Panc1 (cell line): ENCODE results near the gene FAM43B. TPM values are rescaled to one million over a fixed set of nuclear protein-coding genes. Genes with fewer than 3 reads are reported as not detected.

Experiments
- ATAC-seq: fragments of 200-7000 bp; cut with Tn5 transposase; 2 replicates; pipeline ENCODE4 v1.9.1; 2020; ENCODE audit warnings: mild to moderate bottlenecking, moderate library complexity
- BruUV-seq: library from RNA; stranded (reverse); fragments of 400-500 nt; replicated peaks from 2 replicates; lab custom pipeline; 2021; lab: Mats Ljungman, UMichigan
- CTCF ChIA-PET: fragments of 300-600 bp; sonication (Branson Sonifier 250); formaldehyde crosslinking; loops from one replicate; lab custom pipeline; 2022; ENCODE audit warnings: antibody characterized with exemption; lab: Charles Lee
- POLR2A ChIA-PET: fragments of 300-600 bp; sonication (Branson Sonifier 250); formaldehyde crosslinking; loops from one replicate; lab custom pipeline; 2022; ENCODE audit warnings: antibody characterized with exemption; lab: Charles Lee
- DNase-seq: peaks from one replicate; pipeline ENCODE4 v3.0.0-alpha.2; 2010; ENCODE audit warnings: low read depth, low spot score
- H3K27ac ChIP-seq: 2 replicates; pipeline ENCODE4 v1.5.1; 2011; ENCODE audit warnings: mild to moderate bottlenecking, low read length, inconsistent platforms
- H3K27me3 ChIP-seq: fragments of 200-500 bp; sonication (Bioruptor generic); 2 replicates; pipeline ENCODE4 v1.6.0; 2014; ENCODE audit warnings: low read length, inconsistent platforms; ENCODE audit not compliant: control insufficient read depth, insufficient read depth
- H3K36me3 ChIP-seq: fragments of 200-500 bp; sonication (Bioruptor generic); 2 replicates; pipeline ENCODE4 v1.5.1; 2014; ENCODE audit warnings: inconsistent platforms, mild to moderate bottlenecking, low read length, moderate library complexity; ENCODE audit not compliant: control insufficient read depth, insufficient read depth
- H3K4me1 ChIP-seq: 2 replicates; pipeline ENCODE4 v1.5.1; 2011; ENCODE audit warnings: inconsistent platforms, mild to moderate bottlenecking, low read length, moderate library complexity; ENCODE audit not compliant: control insufficient read depth, insufficient read depth
- H3K4me3 ChIP-seq, 2 experiments: 2 replicates each; pipeline ENCODE4 v1.5.1; 2011 to 2012; ENCODE audit warnings: low read depth in 2 of 2, low read length in 2 of 2, mild to moderate bottlenecking in 2 of 2, inconsistent platforms in 1 of 2, moderate library complexity in 1 of 2
- H3K9me3 ChIP-seq: fragments of 200-500 bp; sonication (Bioruptor generic); 2 replicates; pipeline ENCODE4 v1.5.1; 2014; ENCODE audit warnings: low read depth, mild to moderate bottlenecking, inconsistent platforms, low read length, moderate library complexity; ENCODE audit not compliant: control insufficient read depth, insufficient read depth
- CTCF ChIP-seq: fragments of 450-650 bp; IDR thresholded peaks from 2 replicates; pipeline ENCODE4 v1.5.1; 2017; ENCODE audit warnings: mild to moderate bottlenecking
- POLR2AphosphoS5 ChIP-seq: IDR thresholded peaks from 2 replicates; pipeline ENCODE4 v1.6.1; 2012; ENCODE audit warnings: mild to moderate bottlenecking, low read depth, low read length, moderate library complexity
- REST ChIP-seq, 2 experiments: IDR thresholded peaks; 2 replicates each; pipeline ENCODE4 v1.6.1; 2011 to 2012; ENCODE audit warnings: low read depth in 2 of 2, control low read depth in 1 of 2, low read length in 1 of 2, mild to moderate bottlenecking in 1 of 2, moderate library complexity in 1 of 2; ENCODE audit not compliant: insufficient read depth in 1 of 2
- SIN3A ChIP-seq: IDR thresholded peaks from 2 replicates; pipeline ENCODE4 v1.6.1; 2012; ENCODE audit warnings: low read depth, mild to moderate bottlenecking, low read length, moderate library complexity, borderline replicate concordance; ENCODE audit not compliant: insufficient read depth
- TCF7L2 ChIP-seq: IDR thresholded peaks from 2 replicates; pipeline ENCODE4 v1.6.1; 2011; ENCODE audit warnings: mild to moderate bottlenecking, low read depth, low read length, inconsistent platforms
- in situ Hi-C: cut with HindIII; loops from 2 replicates; pipeline ENCODE4 v1.10.0; 2016; ENCODE audit warnings: low sequenced_read_pairs, low pct_unique_long_range_greater_than_20kb
- intact Hi-C: fragments of 100-400 bp; cut with micrococcal nuclease; formaldehyde crosslinking; loops from one replicate; pipeline ENCODE4 v1.10.0; 2022; ENCODE audit not compliant: unreplicated experiment
- total RNA-seq: library from RNA; stranded (reverse); gene quantifications from one replicate; pipeline ENCODE4 v1.2.1, GENCODE V29; 2021; ENCODE audit not compliant: unreplicated experiment

FAM43B gene
- total RNA-seq, 1 experiment from 2014 or later = 3.0 TPM

- TF ChIP-seq CTCF = no peak
Measured at GRCh38 chr1:20540281-20540680, 12.1 kb upstream of the FAM43B start (continued).

GRCh38 chr1:20546637-20547036 lies 5.7 kb upstream of the FAM43B start:
- DNase-seq = no peak
- ChIA-PET CTCF (no interaction called here), POLR2A (interaction anchor here (0.7 kb wide), 1 partner anchor 11 kb away, joined by 5 read pairs; no protein-coding TSS in a partner anchor)
- intact Hi-C loops (no loop called here), in situ Hi-C loops (no loop called here)
- no peaks in the 10 kb centered on the region for H3K36me3 ChIP-seq
- H3K27me3 ChIP-seq = no peaks in the 10 kb centered on the region
- no TSS peak for BruUV-seq
- H3K4me1 ChIP-seq = peaks cover 6% of the 10 kb centered on the region
- H3K27ac ChIP-seq = no peak overlapping the region
- ATAC-seq = no peak
- no peak overlapping the region for H3K4me3 ChIP-seq
- no peaks in the 10 kb centered on the region for H3K9me3 ChIP-seq
- no peak for TF ChIP-seq POLR2AphosphoS5
- no peak for TF ChIP-seq TCF7L2
- no peak for TF ChIP-seq REST (IDR thresholded peaks at IDR 0.05; ENCODE audit: insufficient read depth in 1 of 2, low read depth in 2 of 2, low read length in 1 of 2)
- no peak for TF ChIP-seq CTCF
- no peak for TF ChIP-seq SIN3A

- peak overlapping the region; percentile 54 for H3K27ac ChIP-seq
- no peak overlapping the region; a peak in 1 of 4 replicates for H3K4me3 ChIP-seq
- intact Hi-C loops (no loop called here), in situ Hi-C loops (no loop called here)
- peaks cover 7% of the 10 kb centered on the region; the same call in 1 of the 2 replicates for H3K27me3 ChIP-seq
- ChIA-PET POLR2A (no interaction called here), CTCF (no interaction called here)
- no TSS peak for BruUV-seq
- no peak for TF ChIP-seq POLR2AphosphoS5
- TF ChIP-seq SIN3A = no peak
- TF ChIP-seq TCF7L2 = no peak
- no peak for TF ChIP-seq REST (IDR thresholded peaks at IDR 0.05; ENCODE audit: insufficient read depth in 1 of 2, low read depth in 2 of 2, low read length in 1 of 2)
- no peak for TF ChIP-seq CTCF
- ATAC-seq (no peak), DNase-seq (no peak)
- H3K36me3 ChIP-seq = no peaks in the 10 kb centered on the region
- H3K4me1 ChIP-seq = peaks cover 11% of the 10 kb centered on the region
- H3K9me3 ChIP-seq = no peaks in the 10 kb centered on the region
Measured at GRCh38 chr1:20551161-20551560, 1.2 kb upstream of the FAM43B start.
